MM.1S (cell line): ENCODE measurements around the gene CCDC93.

Experiments
- EZH2 ChIP-seq: fragments of 300-600 bp; sonication (generic); optimal IDR thresholded peaks from 2 replicates; pipeline ENCODE3; 2017; ENCODE audit warnings: low read depth, mild to moderate bottlenecking, antibody characterized with exemption, low read length, mixed read lengths
- EZH2phosphoT487 ChIP-seq: fragments of 300-600 bp; sonication (generic); IDR thresholded peaks from 2 replicates; pipeline ENCODE4 v1.6.1; 2018; ENCODE audit warnings: antibody characterized with exemption, low read length
- TF ChIP-seq, protein P1 (sequence below): fragments of 300-600 bp; sonication (generic); IDR thresholded peaks from 2 replicates; pipeline ENCODE4 v1.5.1; 2016; ENCODE audit warnings: antibody characterized with exemption, low read length, mixed read lengths

DNA sequence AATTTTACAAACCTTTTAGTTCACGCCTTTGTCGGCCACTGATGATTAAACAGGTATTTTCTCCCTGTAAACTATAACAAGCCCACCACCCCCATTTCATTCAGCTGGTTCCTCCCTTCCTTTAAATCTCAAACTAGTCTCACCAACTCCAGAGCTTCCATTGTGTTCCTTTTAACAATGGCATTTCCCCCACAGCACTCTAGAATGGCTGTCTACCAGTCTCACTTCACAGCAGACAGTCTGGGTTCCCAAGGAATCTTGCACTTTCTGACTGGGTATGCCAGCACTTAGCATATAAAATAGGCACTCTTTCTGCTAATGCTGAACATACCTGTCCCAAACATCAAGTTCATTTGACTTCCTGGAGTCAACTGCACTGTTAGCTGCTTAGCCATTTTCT, 75.3 kb downstream of the CCDC93 start:
- TF ChIP-seq, protein P1, sequence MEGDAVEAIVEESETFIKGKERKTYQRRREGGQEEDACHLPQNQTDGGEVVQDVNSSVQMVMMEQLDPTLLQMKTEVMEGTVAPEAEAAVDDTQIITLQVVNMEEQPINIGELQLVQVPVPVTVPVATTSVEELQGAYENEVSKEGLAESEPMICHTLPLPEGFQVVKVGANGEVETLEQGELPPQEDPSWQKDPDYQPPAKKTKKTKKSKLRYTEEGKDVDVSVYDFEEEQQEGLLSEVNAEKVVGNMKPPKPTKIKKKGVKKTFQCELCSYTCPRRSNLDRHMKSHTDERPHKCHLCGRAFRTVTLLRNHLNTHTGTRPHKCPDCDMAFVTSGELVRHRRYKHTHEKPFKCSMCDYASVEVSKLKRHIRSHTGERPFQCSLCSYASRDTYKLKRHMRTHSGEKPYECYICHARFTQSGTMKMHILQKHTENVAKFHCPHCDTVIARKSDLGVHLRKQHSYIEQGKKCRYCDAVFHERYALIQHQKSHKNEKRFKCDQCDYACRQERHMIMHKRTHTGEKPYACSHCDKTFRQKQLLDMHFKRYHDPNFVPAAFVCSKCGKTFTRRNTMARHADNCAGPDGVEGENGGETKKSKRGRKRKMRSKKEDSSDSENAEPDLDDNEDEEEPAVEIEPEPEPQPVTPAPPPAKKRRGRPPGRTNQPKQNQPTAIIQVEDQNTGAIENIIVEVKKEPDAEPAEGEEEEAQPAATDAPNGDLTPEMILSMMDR: no peak
- TF ChIP-seq EZH2 (no peak), EZH2phosphoT487 (no peak)
